ENCODE measurements around the gene PDZRN3. TPM values are rescaled to one million over a fixed set of nuclear protein-coding genes. Genes with fewer than 3 reads are reported as not detected.

Gene PDZRN3
- total RNA-seq, 1 donor from 2014 or later: 23.9 TPM

DNA sequence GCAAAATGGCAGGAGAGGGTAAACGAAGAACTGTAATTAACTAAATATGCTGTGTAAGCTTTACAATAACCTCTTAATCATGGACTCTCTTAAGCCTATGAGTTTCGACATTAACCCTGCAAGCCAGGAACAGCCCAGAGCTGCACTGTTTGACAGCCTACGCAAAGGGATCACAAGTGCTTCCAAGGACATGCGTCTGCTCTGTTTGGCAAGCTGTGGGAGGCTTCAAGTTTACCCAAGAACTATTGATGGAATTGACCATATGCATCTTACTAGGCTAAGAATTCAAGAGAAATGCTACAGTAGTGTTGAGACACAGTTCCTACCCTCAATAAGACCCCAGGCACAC lies 66.0 kb downstream of the PDZRN3 start:
- no peak for ATAC-seq
- H3K4me3 ChIP-seq: no peak overlapping the region
- no peak for DNase-seq
- no peaks in the 10 kb centered on the region for H3K9me3 ChIP-seq
- H3K27me3 ChIP-seq: no peaks in the 10 kb centered on the region
- peaks cover 6% of the 10 kb centered on the region for H3K4me1 ChIP-seq
- H3K36me3 ChIP-seq: no peaks in the 10 kb centered on the region
- no peak overlapping the region for H3K27ac ChIP-seq
- intact Hi-C loops (cut with DNase I): no loop called here
- TF ChIP-seq, protein P1, sequence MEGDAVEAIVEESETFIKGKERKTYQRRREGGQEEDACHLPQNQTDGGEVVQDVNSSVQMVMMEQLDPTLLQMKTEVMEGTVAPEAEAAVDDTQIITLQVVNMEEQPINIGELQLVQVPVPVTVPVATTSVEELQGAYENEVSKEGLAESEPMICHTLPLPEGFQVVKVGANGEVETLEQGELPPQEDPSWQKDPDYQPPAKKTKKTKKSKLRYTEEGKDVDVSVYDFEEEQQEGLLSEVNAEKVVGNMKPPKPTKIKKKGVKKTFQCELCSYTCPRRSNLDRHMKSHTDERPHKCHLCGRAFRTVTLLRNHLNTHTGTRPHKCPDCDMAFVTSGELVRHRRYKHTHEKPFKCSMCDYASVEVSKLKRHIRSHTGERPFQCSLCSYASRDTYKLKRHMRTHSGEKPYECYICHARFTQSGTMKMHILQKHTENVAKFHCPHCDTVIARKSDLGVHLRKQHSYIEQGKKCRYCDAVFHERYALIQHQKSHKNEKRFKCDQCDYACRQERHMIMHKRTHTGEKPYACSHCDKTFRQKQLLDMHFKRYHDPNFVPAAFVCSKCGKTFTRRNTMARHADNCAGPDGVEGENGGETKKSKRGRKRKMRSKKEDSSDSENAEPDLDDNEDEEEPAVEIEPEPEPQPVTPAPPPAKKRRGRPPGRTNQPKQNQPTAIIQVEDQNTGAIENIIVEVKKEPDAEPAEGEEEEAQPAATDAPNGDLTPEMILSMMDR (IDR thresholded peaks at IDR 0.05): no peak

- intact Hi-C loops (cut with DNase I): no loop called here
- Histone ChIP-seq H3K27ac (no peak overlapping the region), H3K4me3 (no peak overlapping the region), H3K4me1 (peaks cover 6% of the 10 kb centered on the region), H3K9me3 (no peaks in the 10 kb centered on the region), H3K27me3 (no peaks in the 10 kb centered on the region), H3K36me3 (no peaks in the 10 kb centered on the region)
- DNase-seq: no peak
- ATAC-seq: no peak
- TF ChIP-seq, protein P1 (IDR thresholded peaks at IDR 0.05): no peak
Measured at GRCh38 chr3:73557986-73558726, 66.6 kb downstream of the PDZRN3 start.

DNA sequence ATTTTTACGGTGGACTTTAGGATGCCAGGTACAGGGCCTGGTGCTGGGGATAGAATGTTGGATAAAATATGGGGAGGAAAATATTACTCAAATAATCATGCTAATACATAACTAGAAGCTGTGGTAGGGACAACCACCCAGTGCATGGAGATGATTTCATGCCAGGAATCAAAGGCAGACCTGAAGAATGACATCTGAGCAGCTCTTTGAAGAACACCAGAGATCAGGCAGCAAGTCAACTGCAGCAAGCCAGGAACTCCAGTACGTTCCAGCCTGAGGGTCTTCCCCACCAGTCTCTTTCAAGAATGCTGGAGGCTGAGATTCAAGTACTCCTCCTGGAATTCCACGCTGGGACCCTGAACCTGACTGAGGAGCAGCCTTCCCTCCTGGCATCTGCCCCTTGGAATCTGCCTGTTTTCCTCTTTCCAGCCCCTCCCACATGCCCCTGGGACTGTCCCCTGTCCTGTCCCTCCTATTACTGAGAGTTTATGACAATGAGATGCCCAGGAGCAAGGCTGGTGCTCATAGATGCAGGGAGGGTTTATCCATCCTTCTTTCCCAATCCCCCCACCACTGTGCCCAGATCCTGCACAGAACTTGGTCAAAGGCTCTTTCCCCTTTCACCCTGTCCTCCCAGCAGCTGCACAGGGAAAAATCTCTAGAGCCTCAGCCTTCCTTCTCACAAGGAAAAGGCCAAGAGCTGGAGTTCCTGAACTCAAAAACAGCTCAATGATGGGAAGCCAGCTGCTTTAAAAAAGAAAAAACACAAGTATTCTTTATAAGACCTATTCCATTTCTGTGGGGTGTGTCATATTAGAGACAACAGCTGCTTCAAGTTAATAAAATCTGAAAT lies 68.0 kb downstream of the PDZRN3 start:
- H3K4me3 ChIP-seq: no peak overlapping the region
- ATAC-seq: no peak
- no peak overlapping the region for H3K27ac ChIP-seq
- no peaks in the 10 kb centered on the region for H3K9me3 ChIP-seq
- intact Hi-C loops (cut with DNase I): no loop called here
- no peaks in the 10 kb centered on the region for H3K36me3 ChIP-seq
- TF ChIP-seq, protein P1 (IDR thresholded peaks at IDR 0.05): no peak
- H3K27me3 ChIP-seq: no peaks in the 10 kb centered on the region
- DNase-seq: no peak
- H3K4me1 ChIP-seq: peaks cover 6% of the 10 kb centered on the region

DNA sequence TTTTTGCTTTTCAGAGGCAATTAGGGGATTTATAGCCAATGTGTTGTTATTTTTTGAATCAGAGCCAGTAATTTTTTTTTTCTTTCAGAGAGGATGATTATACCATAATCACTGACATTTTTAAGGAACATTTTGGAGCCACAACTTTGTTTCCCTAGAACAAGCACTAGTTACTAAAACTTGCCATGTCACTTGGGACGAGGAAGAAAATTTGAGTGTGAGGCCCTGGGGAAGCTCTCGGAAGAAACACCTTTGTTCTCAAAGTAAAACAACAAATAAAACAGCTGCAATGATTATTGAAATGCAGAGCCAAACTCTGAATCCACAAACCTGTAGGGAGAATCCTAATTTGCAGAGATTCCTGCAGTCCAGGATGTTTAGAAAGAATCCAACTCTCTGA lies 69.7 kb downstream of the PDZRN3 start:
- H3K4me1 ChIP-seq: peaks cover 6% of the 10 kb centered on the region
- DNase-seq (no peak), ATAC-seq (no peak)
- H3K27ac ChIP-seq: no peak overlapping the region
- H3K27me3 ChIP-seq: no peaks in the 10 kb centered on the region
- no peak overlapping the region for H3K4me3 ChIP-seq
- H3K9me3 ChIP-seq: no peaks in the 10 kb centered on the region
- intact Hi-C loops (cut with DNase I): no loop called here
- no peaks in the 10 kb centered on the region for H3K36me3 ChIP-seq
- TF ChIP-seq, protein P1 (IDR thresholded peaks at IDR 0.05): no peak

DNA sequence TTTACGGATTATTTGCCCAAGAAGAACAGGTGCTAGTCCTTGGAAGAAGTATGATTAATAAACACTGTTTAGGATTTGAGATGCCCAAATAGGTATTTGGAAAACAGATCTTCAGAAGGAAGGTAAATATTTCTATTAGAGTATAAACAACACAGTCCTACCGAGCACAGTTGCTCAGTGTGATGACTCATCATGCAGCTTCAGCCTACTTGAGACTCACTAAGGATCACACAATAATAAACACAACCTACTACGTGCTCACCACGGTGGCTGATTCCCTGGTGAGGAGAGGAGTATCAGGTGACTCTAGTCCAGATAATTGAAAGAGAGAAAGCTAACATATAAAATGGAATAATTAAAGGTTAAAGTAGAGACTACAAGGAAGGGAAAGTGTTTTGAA lies 72.0 kb downstream of the PDZRN3 start:
- TF ChIP-seq, protein P1 (IDR thresholded peaks at IDR 0.05): no peak
- DNase-seq: no peak
- Histone ChIP-seq H3K27ac (no peak overlapping the region), H3K9me3 (no peaks in the 10 kb centered on the region), H3K4me1 (no peaks in the 10 kb centered on the region), H3K4me3 (no peak overlapping the region), H3K27me3 (no peaks in the 10 kb centered on the region), H3K36me3 (no peaks in the 10 kb centered on the region)
- ATAC-seq: no peak
- intact Hi-C loops (cut with DNase I): no loop called here
